ENCODE measurements around the gene PLAAT5. TPM values are rescaled to one million over a fixed set of nuclear protein-coding genes. Genes with fewer than 3 reads are reported as not detected.

PLAAT5 gene
- total and polyA plus RNA-seq, 2 donors (not counting 3 experiments of a cell fraction or from before 2014, with no cell fraction given) = not detected

GRCh38 chr11:63507511-63507910, 16.5 kb upstream of the PLAAT5 start:
- no peaks in the 10 kb centered on the region for H4K20me1 ChIP-seq (replicated peaks; ENCODE audit: control insufficient read depth, extremely low read depth, insufficient read depth, low read length)
- no peak overlapping the region for H2AFZ ChIP-seq (ENCODE audit: low read depth, low read length)
- no peak overlapping the region for H3K4me3 ChIP-seq (replicated peaks in 1 of 3; ENCODE audit: insufficient read depth in 1 of 3, low read depth in 1 of 3, low read length in 3 of 3)
- no TSS peak for BruUV-seq (replicated peaks)
- H3K27ac ChIP-seq (ENCODE audit: insufficient read depth, low read depth, low read length) = no peak overlapping the region
- no peaks in the 10 kb centered on the region for H3K79me2 ChIP-seq (ENCODE audit: control insufficient read depth, insufficient read depth, low read length)
- ChIA-PET POLR2A (no interaction called here), CTCF (interaction anchor here (1.2 to 4.2 kb wide), 2 partner anchors 28 to 472 kb away, joined by 4 to 18 read pairs; no protein-coding TSS in a partner anchor)
- no peak overlapping the region for H3K9ac ChIP-seq (replicated peaks; ENCODE audit: extremely low read depth, insufficient read depth, low read length)
- intact Hi-C loops (cut with micrococcal nuclease) = no loop called here
- TF ChIP-seq FOS (IDR thresholded peaks at IDR 0.05; ENCODE audit: borderline replicate concordance, insufficient read depth, low read length) = no peak
- TF ChIP-seq EZH2 (IDR thresholded peaks at IDR 0.05; ENCODE audit: borderline replicate concordance, low read depth, low read length, severe bottlenecking) = no peak
- TF ChIP-seq POLR2AphosphoS5 (IDR thresholded peaks at IDR 0.05; ENCODE audit: insufficient read depth, low read depth, low read length) = no peak
- TF ChIP-seq CTCF (IDR thresholded peaks at IDR 0.05; ENCODE audit: extremely low read depth in 1 of 2, insufficient read depth in 1 of 2, low read depth in 1 of 2, low read length in 2 of 2) = no peak
- TF ChIP-seq MYC (IDR thresholded peaks at IDR 0.05; ENCODE audit: low read depth, low read length) = no peak
- no peak for TF ChIP-seq MAX (IDR thresholded peaks at IDR 0.05; ENCODE audit: insufficient read depth, insufficient read length)
- no peak for TF ChIP-seq JUN (IDR thresholded peaks at IDR 0.05; ENCODE audit: borderline replicate concordance, insufficient read depth, insufficient read length, low read depth)
- TF ChIP-seq GATA2 (IDR thresholded peaks at IDR 0.05; ENCODE audit: insufficient read depth, insufficient read length, low read depth, low read length) = no peak
- TF ChIP-seq POLR2A (IDR thresholded peaks at IDR 0.05; ENCODE audit: low read depth, low read length) = no peak
- no peaks in the 10 kb centered on the region for H3K4me1 ChIP-seq (ENCODE audit: control insufficient read depth, extremely low read depth, insufficient read depth, low read length)
- dilution Hi-C loops (cut with MboI; ENCODE audit: extremely low pct_ligation_motif_present, low sequenced_read_pairs) = no loop called here
- H3K4me2 ChIP-seq (ENCODE audit: insufficient read depth, low read length) = no peak overlapping the region
- no peaks in the 10 kb centered on the region for H3K36me3 ChIP-seq (ENCODE audit: control insufficient read depth in 2 of 2, extremely low read depth in 1 of 2, insufficient read depth in 2 of 2, low read length in 2 of 2)
- no peaks in the 10 kb centered on the region for H3K9me1 ChIP-seq (replicated peaks; ENCODE audit: control insufficient read depth, extremely low read depth, insufficient read depth, low read length)
- no peaks in the 10 kb centered on the region for H3K9me3 ChIP-seq (replicated peaks; ENCODE audit: control insufficient read depth, insufficient read depth, low read length)
- DNase-seq (ENCODE audit: low read depth, low spot score) (no peak), FAIRE-seq (no peak)
- peaks cover 0 to 11% of the 10 kb centered on the region in 2 experiments for H3K27me3 ChIP-seq (ENCODE audit: control insufficient read depth in 2 of 2, insufficient read depth in 2 of 2, low read length in 2 of 2)
